HG03097 (cell line): ENCODE results near the gene MAGEA12.
"Not testable (repeated sequence)": the region's sequence is repeated elsewhere in the genome, so short reads cannot be mapped to it uniquely, and the experiment has no call there.

Experiments used
- ATAC-seq: cut with Tn5 transposase; IDR thresholded peaks from one replicate; pipeline ENCODE4 v1.9.1; 2021; ENCODE audit not compliant: unreplicated experiment, low FRiP score

The MAGEA12 gene

DNA sequence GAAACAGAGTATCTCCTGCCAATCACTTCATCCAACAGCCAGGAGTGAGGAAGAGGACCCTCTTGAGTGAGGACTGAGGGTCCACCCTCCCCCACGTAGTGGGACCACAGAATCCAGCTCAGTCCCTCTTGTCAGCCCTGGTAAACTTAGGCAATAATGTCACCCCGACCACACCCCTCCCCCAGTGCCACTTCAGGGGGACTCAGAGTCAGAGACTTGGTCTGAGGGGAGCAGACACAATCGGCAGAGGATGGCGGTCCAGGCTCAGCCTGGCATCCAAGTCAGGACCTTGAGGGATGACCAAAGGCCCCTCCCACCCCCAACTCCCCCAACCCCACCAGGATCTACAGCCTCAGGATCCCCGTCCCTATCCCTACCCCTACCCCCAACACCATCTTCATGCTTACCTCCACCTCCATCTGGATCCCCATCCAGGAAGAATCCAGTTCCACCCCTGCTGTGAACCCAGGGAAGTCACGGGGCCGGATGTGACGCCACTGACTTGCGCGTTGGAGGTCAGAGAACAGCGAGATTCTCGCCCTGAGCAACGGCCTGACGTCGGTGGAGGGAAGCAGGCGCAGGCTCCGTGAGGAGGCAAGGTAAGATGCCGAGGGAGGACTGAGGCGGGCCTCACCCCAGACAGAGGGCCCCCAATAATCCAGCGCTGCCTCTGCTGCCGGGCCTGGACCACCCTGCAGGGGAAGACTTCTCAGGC is at the start of gene MAGEA12, which contains the start of gene CSAG1:
Gene MAGEA12 (plus strand): TSS at position 497 of the 715 bp plus-strand sequence. CDS start 2,405 bp downstream, outside the sequence.
Gene CSAG1 (minus strand): TSS at position 461 of the 715 bp plus-strand sequence. CDS start 1,261 bp downstream, outside the sequence.
- ATAC-seq: no peak

- not testable (repeated sequence) for ATAC-seq
These were observed 35.3 kb upstream of the MAGEA12 start, which contains the start of gene MAGEA3 for GRCh38 chrX:152697952-152698931. TSS of gene MAGEA3 (plus strand) at chrX:152698794. CDS start at chrX:152700833, 2,039 bp downstream.

DNA sequence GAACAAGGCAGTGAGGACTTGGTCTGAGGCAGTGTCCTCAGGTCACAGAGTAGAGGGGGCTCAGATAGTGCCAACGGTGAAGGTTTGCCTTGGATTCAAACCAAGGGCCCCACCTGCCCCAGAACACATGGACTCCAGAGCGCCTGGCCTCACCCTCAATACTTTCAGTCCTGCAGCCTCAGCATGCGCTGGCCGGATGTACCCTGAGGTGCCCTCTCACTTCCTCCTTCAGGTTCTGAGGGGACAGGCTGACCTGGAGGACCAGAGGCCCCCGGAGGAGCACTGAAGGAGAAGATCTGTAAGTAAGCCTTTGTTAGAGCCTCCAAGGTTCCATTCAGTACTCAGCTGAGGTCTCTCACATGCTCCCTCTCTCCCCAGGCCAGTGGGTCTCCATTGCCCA is 33.2 kb upstream of the MAGEA12 start:
- ATAC-seq: not testable (repeated sequence)

GRCh38 chrX:152706500-152706899 is 27.1 kb upstream of the MAGEA12 start:
- not testable (repeated sequence) for ATAC-seq

- ATAC-seq: not testable (repeated sequence)
These were observed 24.4 kb upstream of the MAGEA12 start, which contains the start of gene CSAG2 for GRCh38 chrX:152709173-152709572. TSS of gene CSAG2 (minus strand) at chrX:152709273. CDS start at chrX:152709112, 161 bp downstream.

DNA sequence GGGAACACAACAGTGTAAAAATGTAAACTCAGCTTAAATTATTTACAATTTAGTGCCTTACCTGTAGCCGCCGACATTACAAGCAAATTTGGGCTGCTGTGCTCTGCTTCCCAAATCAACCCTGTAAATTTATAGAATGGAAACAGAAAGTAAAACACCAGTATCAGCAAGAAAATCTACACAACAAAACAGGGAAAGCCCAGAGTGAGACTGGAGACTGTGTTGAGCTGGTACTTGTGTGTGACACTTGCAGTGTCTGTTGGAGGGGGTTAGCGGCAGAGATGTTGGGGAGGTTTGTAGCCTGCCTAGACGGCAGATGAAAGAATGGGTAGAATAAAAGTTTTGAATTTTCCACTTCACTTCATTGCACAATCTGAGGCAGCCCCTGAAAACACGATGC is 20.4 kb upstream of the MAGEA12 start:
- not testable (repeated sequence) for ATAC-seq

DNA sequence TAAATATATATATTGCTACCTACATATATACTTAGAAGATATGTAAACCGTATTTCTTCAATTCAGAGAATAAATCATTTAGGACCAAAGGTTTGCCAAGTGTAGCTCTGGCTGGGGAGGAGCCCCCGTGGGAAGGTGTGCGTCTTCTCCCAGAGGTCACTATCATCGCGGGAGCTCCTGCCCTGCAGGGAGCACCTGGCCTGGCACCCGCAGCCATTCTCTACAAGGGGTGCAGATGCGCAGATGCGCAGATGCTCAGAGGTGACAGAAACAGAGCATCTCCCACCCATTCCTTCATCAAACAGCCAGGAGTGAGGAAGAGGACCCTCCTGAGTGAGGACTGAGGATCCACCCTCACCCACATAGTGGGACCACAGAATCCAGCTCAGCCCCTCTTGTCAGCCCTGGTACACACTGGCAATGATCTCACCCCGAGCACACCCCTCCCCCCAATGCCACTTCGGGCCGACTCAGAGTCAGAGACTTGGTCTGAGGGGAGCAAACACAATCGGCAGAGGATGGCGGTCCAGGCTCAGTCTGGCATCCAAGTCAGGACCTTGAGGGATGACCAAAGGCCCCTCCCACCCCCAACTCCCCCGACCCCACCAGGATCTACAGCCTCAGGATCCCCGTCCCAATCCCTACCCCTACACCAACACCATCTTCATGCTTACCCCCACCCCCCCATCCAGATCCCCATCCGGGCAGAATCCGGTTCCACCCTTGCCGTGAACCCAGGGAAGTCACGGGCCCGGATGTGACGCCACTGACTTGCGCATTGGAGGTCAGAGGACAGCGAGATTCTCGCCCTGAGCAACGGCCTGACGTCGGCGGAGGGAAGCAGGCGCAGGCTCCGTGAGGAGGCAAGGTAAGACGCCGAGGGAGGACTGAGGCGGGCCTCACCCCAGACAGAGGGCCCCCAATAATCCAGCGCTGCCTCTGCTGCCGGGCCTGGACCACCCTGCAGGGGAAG is 19.5 kb upstream of the MAGEA12 start, which contains the start of gene MAGEA2B:
Gene MAGEA2B (plus strand): TSS at position 814 of the 973 bp plus-strand sequence. CDS start 2,479 bp downstream, outside the sequence.
- ATAC-seq: not testable (repeated sequence)

DNA sequence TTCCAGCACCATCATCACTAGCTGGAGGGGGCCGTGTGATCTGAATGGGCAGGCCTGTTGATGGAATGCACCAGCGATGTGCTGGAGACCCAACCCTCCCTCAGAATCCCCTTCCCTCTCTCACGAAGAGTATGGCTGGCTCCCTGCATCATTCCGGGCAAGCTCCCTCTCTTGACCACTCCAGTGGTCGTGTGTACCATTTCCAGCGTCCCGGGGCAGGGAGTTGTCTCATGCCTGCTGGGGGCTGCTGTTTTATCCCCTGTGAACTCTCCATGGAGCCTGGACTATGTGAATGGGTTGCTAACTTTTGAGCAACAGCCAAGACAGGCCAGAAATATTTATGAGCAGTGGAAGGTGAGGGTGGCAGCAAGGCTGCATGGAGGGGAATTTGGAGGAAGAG is 8.1 kb upstream of the MAGEA12 start:
- ATAC-seq: no peak

- ATAC-seq: not testable (repeated sequence)
These were observed 744 bp downstream of the MAGEA12 start for GRCh38 chrX:152734143-152734858.

GRCh38 chrX:152735101-152735500 is 1.5 kb downstream of the MAGEA12 start:
- no peak for ATAC-seq

DNA sequence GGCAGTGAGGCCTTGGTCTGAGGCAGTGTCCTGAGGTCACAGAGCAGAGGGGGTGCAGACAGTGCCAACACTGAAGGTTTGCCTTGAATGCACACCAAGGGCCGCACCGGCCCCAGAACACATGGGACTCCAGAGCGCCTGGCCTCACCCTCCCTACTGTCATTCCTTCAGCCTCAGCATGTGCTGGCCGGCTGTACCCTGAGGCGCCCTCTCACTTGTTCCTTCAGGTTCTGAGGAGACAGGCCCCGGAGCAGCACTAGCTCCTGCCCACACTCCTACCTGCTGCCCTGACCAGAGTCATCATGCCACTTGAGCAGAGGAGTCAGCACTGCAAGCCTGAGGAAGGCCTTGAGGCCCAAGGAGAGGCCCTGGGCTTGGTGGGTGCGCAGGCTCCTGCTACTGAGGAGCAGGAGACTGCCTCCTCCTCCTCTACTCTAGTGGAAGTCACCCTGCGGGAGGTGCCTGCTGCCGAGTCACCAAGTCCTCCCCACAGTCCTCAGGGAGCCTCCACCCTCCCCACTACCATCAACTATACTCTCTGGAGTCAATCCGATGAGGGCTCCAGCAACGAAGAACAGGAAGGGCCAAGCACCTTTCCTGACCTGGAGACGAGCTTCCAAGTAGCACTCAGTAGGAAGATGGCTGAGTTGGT is 2.4 kb downstream of the MAGEA12 start:
- ATAC-seq: no peak

DNA sequence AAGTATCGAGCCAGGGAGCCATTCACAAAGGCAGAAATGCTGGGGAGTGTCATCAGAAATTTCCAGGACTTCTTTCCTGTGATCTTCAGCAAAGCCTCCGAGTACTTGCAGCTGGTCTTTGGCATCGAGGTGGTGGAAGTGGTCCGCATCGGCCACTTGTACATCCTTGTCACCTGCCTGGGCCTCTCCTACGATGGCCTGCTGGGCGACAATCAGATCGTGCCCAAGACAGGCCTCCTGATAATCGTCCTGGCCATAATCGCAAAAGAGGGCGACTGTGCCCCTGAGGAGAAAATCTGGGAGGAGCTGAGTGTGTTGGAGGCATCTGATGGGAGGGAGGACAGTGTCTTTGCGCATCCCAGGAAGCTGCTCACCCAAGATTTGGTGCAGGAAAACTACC is 3.0 kb downstream of the MAGEA12 start:
- not testable (repeated sequence) for ATAC-seq

GRCh38 chrX:152738560-152738959 is 5.0 kb downstream of the MAGEA12 start:
- no peak for ATAC-seq

- ATAC-seq: not testable (repeated sequence)
These were observed 20.4 kb downstream of the MAGEA12 start, which contains the start of gene MAGEA2 for GRCh38 chrX:152753686-152754650. TSS of gene MAGEA2 (minus strand) at chrX:152753842. CDS start at chrX:152751363, 2,479 bp downstream.

DNA sequence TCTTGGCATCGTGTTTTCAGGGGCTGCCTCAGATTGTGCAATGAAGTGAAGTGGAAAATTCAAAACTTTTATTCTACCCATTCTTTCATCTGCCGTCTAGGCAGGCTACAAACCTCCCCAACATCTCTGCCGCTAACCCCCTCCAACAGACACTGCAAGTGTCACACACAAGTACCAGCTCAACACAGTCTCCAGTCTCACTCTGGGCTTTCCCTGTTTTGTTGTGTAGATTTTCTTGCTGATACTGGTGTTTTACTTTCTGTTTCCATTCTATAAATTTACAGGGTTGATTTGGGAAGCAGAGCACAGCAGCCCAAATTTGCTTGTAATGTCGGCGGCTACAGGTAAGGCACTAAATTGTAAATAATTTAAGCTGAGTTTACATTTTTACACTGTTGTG is 21.3 kb downstream of the MAGEA12 start:
- not testable (repeated sequence) for ATAC-seq

GRCh38 chrX:152758918-152759317 is 25.4 kb downstream of the MAGEA12 start, which contains the start of gene CSAG3:
TSS of gene CSAG3 (plus strand) at chrX:152759218.
- not testable (repeated sequence) for ATAC-seq

DNA sequence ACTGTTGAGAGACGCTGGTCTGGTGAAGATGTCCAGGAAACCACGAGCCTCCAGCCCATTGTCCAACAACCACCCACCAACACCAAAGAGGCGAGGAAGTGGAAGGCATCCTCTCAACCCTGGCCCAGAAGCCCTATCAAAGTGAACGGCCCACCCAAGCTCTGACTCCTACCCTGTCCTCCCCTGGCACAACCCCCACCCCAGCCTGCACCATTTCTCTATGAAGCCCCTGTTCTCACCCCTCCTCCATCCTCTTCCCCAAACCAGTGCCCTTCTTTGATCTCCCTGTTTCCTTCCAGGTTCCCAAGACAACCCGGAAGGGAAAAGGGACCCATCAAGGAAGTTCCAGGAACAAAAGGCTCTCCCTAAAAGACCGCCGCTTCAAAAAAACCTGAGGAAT is 26.0 kb downstream of the MAGEA12 start:
- ATAC-seq: not testable (repeated sequence)
